ENCODE data around the gene KCNQ2.

DNA sequence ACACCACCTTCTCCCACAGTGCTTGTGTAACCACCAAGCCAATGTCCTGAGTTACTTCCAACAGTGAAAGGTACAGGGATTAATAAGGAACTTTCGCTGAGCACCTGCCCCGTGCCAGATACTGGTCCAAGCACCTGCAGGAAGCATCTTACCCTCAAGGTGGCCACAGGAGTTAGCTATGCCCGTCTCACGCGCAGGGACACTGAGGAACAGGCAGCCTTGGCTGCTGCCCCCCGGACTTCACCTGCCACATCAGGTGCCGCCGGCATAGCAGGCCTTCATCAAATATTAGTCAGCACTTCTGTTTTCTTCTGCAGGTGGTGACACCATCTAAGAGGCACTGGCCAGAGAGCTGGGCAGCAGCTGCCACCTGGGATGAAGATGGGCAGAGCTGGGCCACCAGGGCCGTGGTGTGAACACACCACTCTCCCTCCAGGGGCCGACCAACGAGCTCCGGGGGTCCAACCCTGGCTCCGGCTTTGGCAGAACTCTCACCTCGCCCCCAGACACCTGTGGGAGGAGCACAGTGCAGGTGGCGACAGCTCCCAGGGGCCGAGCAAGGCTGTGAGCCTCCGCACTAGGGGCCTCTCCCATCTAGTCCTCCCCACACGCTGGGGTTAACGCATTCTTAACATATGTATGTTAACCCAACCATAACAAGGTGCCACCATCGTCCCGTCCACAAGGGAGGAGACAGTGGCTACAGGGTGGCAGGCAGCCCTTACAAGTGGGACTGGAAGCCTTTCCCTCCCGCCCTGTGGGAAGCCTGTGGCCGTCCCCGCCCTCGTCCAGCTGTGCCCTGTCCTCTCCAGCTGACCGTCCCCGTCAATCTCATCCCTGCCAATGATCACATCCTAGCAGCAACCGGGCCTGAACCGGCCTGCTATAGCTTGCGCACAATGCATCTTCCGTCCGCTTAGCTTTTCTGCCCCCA lies 45.2 kb upstream of the KCNQ2 start:
- TF ChIP-seq POLR2AphosphoS5 (IDR thresholded peaks at IDR 0.05; ENCODE audit: low read depth, low read length) = no peak
- no peak for TF ChIP-seq TAF1 (IDR thresholded peaks at IDR 0.05; ENCODE audit: borderline replicate concordance, low read depth, low read length)
